HL-60 (cell line): Measurements from ENCODE around the gene PC.

Experiments used
- GABPA ChIP-seq: IDR thresholded peaks from 2 replicates; pipeline ENCODE4 v1.6.1; 2012; ENCODE audit warnings: low read depth
- TF ChIP-seq, protein P1 (sequence below): IDR thresholded peaks from 2 replicates; pipeline ENCODE4 v1.6.1; 2012; ENCODE audit warnings: low read depth; ENCODE audit not compliant: insufficient replicate concordance

GRCh38 chr11:66983275-66983924, 25.2 kb upstream of the PC start:
- TF ChIP-seq, protein P1, sequence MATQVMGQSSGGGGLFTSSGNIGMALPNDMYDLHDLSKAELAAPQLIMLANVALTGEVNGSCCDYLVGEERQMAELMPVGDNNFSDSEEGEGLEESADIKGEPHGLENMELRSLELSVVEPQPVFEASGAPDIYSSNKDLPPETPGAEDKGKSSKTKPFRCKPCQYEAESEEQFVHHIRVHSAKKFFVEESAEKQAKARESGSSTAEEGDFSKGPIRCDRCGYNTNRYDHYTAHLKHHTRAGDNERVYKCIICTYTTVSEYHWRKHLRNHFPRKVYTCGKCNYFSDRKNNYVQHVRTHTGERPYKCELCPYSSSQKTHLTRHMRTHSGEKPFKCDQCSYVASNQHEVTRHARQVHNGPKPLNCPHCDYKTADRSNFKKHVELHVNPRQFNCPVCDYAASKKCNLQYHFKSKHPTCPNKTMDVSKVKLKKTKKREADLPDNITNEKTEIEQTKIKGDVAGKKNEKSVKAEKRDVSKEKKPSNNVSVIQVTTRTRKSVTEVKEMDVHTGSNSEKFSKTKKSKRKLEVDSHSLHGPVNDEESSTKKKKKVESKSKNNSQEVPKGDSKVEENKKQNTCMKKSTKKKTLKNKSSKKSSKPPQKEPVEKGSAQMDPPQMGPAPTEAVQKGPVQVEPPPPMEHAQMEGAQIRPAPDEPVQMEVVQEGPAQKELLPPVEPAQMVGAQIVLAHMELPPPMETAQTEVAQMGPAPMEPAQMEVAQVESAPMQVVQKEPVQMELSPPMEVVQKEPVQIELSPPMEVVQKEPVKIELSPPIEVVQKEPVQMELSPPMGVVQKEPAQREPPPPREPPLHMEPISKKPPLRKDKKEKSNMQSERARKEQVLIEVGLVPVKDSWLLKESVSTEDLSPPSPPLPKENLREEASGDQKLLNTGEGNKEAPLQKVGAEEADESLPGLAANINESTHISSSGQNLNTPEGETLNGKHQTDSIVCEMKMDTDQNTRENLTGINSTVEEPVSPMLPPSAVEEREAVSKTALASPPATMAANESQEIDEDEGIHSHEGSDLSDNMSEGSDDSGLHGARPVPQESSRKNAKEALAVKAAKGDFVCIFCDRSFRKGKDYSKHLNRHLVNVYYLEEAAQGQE = no peak
- no peak for TF ChIP-seq GABPA
